H1 (cell line): ENCODE measurements around the gene PRKCZ. TPM values are rescaled to one million over a fixed set of nuclear protein-coding genes. Genes with fewer than 3 reads are reported as not detected.

Source experiments
- FOSL1 ChIP-seq: IDR thresholded peaks from 2 replicates; pipeline ENCODE4 v1.6.1; 2011; ENCODE audit warnings: mild to moderate bottlenecking, low read depth, low read length, moderate library complexity; ENCODE audit not compliant: insufficient read depth
- PHF8 ChIP-seq: fragments of 200-600 bp; sonication (generic); conservative IDR thresholded peaks from 2 replicates; pipeline ENCODE4 v1.7.1; 2012; ENCODE audit warnings: low read depth, mild to moderate bottlenecking, inconsistent platforms, low read length, moderate library complexity
- RBBP5 ChIP-seq: IDR thresholded peaks from 2 replicates; pipeline ENCODE4 v1.7.1; 2012; ENCODE audit warnings: low read depth, mild to moderate bottlenecking, inconsistent platforms, low read length, moderate library complexity, borderline replicate concordance
- polyA plus RNA-seq, 7 experiments: library from polyadenylated mRNA; depleted of rRNA in 3 of 7; stranded (reverse) in 5 of 7; unstranded in 2 of 7; fragments of >200 nt in 5 of 7; fragments of 200-250 nt in 2 of 7; gene quantifications; 1 replicate in 5 of 7; 2 replicates in 1 of 7; 4 replicates in 1 of 7; pipeline versions ENCODE4 v1.2.1 to v1.2.3, GENCODE V29; 2011 to 2013; ENCODE audit warnings: missing spikeins in 2 of 7, mixed read lengths in 2 of 7
- total RNA-seq: library from RNA; stranded (reverse); fragmentation: NEBNext Ultra II Directional; extraction: Animal tissue kit (Norgen Biotek cat#: 25700); gene quantifications from 2 replicates; pipeline ENCODE4 v1.2.1, GENCODE V29; 2021
- TF ChIP-seq, protein P1 (sequence below): IDR thresholded peaks from 2 replicates; pipeline ENCODE4 v1.6.1; 2012; ENCODE audit warnings: low read length, inconsistent platforms

The PRKCZ gene
- total and polyA plus RNA-seq, 2 of the 8 experiments (the other 6 are each of a cell fraction or from before 2014, with no cell fraction given), result 37.4 to 45.1 TPM

DNA sequence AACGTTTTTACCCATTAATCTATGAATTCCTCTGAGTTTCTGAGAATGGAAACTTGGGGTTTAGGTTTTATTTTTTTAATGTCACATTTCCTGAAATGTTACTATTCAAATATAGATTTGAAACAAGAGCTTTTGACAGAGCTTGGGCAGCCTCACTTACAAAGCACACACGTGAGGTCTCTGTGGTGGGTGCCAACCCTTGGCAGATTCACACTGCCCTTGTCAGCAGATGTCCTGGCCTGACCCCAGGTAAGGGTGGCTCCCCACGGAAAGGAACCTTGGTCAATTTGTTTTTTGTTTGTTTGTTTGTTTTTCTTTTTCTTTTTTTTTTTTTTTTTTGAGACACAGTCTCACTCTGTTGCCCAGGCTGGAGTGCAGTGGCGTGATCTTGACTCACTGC, 90.8 kb downstream of the PRKCZ start (continued):
- TF ChIP-seq RBBP5 (no peak), PHF8 (no peak), FOSL1 (no peak)
- TF ChIP-seq, protein P1, sequence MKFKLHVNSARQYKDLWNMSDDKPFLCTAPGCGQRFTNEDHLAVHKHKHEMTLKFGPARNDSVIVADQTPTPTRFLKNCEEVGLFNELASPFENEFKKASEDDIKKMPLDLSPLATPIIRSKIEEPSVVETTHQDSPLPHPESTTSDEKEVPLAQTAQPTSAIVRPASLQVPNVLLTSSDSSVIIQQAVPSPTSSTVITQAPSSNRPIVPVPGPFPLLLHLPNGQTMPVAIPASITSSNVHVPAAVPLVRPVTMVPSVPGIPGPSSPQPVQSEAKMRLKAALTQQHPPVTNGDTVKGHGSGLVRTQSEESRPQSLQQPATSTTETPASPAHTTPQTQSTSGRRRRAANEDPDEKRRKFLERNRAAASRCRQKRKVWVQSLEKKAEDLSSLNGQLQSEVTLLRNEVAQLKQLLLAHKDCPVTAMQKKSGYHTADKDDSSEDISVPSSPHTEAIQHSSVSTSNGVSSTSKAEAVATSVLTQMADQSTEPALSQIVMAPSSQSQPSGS, result no peak
